Hematopoietic multipotent progenitor cell treated with erythropoietin and hydrocortisone succinate and interleukin-3 and kit ligand, for 4 days (in vitro differentiated cells): ENCODE data around the gene LANCL3.
A peak's percentile ranks its signal among the peaks of the same experiment; 100 is the strongest.
"Not testable (repeated sequence)": the region's sequence is repeated elsewhere in the genome, so short reads cannot be mapped to it uniquely, and the experiment has no call there.

Source experiments
- DNase-seq: peaks from one replicate; pipeline ENCODE4 v3.0.0-alpha.2; 2015

The LANCL3 gene

GRCh38 chrX:37571426-37572107 is at the start of gene LANCL3:
TSS of gene LANCL3 (plus strand) at chrX:37571661. CDS start at chrX:37571871, 210 bp downstream.
- peak; percentile 36 for DNase-seq

GRCh38 chrX:37523673-37524072 is 47.8 kb upstream of the LANCL3 start:
- DNase-seq: not testable (repeated sequence)

- no peak for DNase-seq
Observed at GRCh38 chrX:37541991-37542390, 29.5 kb upstream of the LANCL3 start.

GRCh38 chrX:37542791-37543190 is 28.7 kb upstream of the LANCL3 start:
- no peak for DNase-seq

- DNase-seq: no peak
Observed at GRCh38 chrX:37543324-37543723, 28.1 kb upstream of the LANCL3 start.

GRCh38 chrX:37544531-37544930 is 26.9 kb upstream of the LANCL3 start:
- not testable (repeated sequence) for DNase-seq

GRCh38 chrX:37545066-37545465 is 26.4 kb upstream of the LANCL3 start:
- no peak for DNase-seq

GRCh38 chrX:37549619-37550018 is 21.8 kb upstream of the LANCL3 start:
- DNase-seq: not testable (repeated sequence)

- DNase-seq: no peak
Observed at GRCh38 chrX:37553476-37553875, 18.0 kb upstream of the LANCL3 start.

GRCh38 chrX:37565254-37565653 is 6.2 kb upstream of the LANCL3 start:
- not testable (repeated sequence) for DNase-seq

GRCh38 chrX:37570349-37570748 is 1.1 kb upstream of the LANCL3 start:
- not testable (repeated sequence) for DNase-seq

- peak; percentile 72 for DNase-seq
Observed at GRCh38 chrX:37572108-37572587, 687 bp downstream of the LANCL3 start.

GRCh38 chrX:37573121-37573520 is 1.7 kb downstream of the LANCL3 start:
- peak; percentile 32 for DNase-seq

- DNase-seq: no peak
Observed at GRCh38 chrX:37578045-37578444, 6.6 kb downstream of the LANCL3 start.

- no peak for DNase-seq
Observed at GRCh38 chrX:37580080-37580479, 8.6 kb downstream of the LANCL3 start.

GRCh38 chrX:37587337-37587736 is 15.9 kb downstream of the LANCL3 start:
- not testable (repeated sequence) for DNase-seq

- DNase-seq: no peak
Observed at GRCh38 chrX:37590047-37590446, 18.6 kb downstream of the LANCL3 start.

GRCh38 chrX:37594755-37595382 is 23.4 kb downstream of the LANCL3 start:
- peak; percentile 40 for DNase-seq

- no peak for DNase-seq
Observed at GRCh38 chrX:37599729-37600128, 28.3 kb downstream of the LANCL3 start.

- DNase-seq: no peak
Observed at GRCh38 chrX:37603938-37604409, 32.5 kb downstream of the LANCL3 start.

- DNase-seq: no peak
Observed at GRCh38 chrX:37607243-37607642, 35.8 kb downstream of the LANCL3 start.

GRCh38 chrX:37608156-37608555 is 36.7 kb downstream of the LANCL3 start:
- no peak for DNase-seq

GRCh38 chrX:37609727-37610126 is 38.3 kb downstream of the LANCL3 start:
- no peak for DNase-seq

- DNase-seq: peak; percentile 46
Observed at GRCh38 chrX:37613933-37614332, 42.5 kb downstream of the LANCL3 start.
